GM18870 (cell line): ENCODE measurements around the gene MED12L.

Experiments used
- ATAC-seq: cut with Tn5 transposase; IDR thresholded peaks from one replicate; pipeline ENCODE4 v1.9.1; 2021; ENCODE audit warnings: moderate library complexity; ENCODE audit not compliant: unreplicated experiment

Gene MED12L

DNA sequence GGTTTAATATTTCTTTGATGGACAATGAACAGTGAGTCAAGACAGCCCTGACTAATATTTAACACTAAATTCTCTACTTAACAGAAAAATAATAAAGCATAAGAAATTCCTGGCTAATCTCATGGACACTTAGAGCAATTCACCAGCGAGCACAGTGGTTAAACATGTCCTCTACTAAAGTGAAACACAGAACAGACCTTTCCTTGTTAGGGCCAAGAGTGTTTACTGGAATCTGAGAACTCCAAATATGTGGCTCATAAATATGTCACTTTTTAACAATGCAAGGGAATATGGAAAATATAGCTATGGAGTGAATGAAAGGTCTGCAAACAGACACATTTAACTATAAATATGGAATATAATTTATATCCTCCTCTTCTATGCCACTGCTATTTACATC is 394.0 kb downstream of the MED12L start:
- no peak for ATAC-seq

DNA sequence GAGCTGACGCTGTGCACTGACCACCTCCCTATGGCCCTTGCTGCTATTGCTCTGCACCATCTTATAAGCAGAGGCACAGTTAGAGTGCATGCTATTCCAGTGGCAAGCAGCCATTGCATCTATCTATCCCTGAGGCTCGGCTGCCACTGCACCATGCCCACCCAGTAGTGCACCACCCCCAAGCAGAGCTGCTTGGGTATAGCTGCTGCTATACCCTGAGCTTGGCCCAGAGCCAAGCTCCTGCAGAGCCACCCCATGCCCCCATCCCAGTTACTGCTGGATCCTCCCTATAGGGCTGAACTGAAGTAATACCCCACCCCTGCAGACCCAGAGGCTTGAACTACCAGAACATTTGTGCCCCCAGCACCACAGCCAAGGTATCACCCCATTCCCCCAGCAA is 395.0 kb downstream of the MED12L start:
- no peak for ATAC-seq

- ATAC-seq = no peak
These were observed 398.0 kb downstream of the MED12L start for GRCh38 chr3:151483488-151483887.

GRCh38 chr3:151483961-151484520 is 398.6 kb downstream of the MED12L start:
- no peak for ATAC-seq
